ENCODE measurements around the gene ABCB8. TPM values are rescaled to one million over a fixed set of nuclear protein-coding genes. Genes with fewer than 3 reads are reported as not detected.

ABCB8 gene
- total RNA-seq, 4 donors from 2014 or later, result 21.0 to 49.0 (median 31.6) TPM

DNA sequence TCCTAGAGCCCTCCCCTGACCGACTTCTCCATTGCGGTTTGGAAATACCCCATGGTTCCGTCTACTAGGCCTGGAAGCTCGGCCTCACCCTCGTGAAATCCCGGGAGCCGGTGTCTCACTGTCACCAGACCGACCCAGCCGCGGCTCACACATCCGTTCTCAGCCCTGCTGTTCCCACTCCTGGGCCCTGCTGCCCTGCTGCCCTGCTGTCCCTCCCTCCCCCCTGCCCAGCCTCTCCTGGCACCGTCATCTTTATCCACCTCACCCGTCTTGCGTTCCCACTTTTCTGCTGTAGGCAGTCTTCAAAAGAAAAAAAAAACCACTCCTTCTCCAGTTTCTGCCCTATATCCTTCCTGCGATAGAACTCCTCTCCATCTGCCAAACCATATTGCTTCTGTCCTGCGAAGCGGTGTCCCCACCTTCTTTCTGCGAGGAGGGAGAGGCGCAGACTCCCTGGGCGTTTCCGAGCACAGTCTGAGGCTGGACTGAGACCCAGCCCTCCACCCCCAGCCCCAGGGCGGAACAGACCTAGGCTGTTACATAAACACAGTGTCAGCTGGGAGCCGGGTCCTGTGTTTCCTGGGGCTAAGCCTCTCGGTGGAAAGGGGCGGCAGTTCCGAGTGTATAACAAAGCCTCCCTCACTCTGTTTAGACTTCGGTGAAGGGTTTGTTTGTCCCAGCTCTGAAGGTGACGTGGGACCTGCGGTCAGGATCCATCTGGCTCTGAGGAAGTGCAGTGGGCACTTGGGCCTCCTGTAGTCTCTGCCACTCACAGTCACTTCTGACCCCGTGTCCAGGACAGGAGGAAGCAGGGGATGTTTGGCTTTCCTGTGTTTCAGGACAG, 60.8 kb downstream of the ABCB8 start:
- DNase-seq (ENCODE audit: low spot score in 2 of 2), result peak; percentile 57 to 70
- WGBS, 2 donors, result 34 to 39% methylated on average over 30 of the region's 30 CpGs
- TF ChIP-seq, protein P1, sequence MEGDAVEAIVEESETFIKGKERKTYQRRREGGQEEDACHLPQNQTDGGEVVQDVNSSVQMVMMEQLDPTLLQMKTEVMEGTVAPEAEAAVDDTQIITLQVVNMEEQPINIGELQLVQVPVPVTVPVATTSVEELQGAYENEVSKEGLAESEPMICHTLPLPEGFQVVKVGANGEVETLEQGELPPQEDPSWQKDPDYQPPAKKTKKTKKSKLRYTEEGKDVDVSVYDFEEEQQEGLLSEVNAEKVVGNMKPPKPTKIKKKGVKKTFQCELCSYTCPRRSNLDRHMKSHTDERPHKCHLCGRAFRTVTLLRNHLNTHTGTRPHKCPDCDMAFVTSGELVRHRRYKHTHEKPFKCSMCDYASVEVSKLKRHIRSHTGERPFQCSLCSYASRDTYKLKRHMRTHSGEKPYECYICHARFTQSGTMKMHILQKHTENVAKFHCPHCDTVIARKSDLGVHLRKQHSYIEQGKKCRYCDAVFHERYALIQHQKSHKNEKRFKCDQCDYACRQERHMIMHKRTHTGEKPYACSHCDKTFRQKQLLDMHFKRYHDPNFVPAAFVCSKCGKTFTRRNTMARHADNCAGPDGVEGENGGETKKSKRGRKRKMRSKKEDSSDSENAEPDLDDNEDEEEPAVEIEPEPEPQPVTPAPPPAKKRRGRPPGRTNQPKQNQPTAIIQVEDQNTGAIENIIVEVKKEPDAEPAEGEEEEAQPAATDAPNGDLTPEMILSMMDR (IDR thresholded peaks at IDR 0.05), result no peak
- TF ChIP-seq POLR2A (IDR thresholded peaks at IDR 0.05), result peak in 1 of 2 donors; percentile 44
- TF ChIP-seq EP300 (IDR thresholded peaks at IDR 0.05), result peak in 1 of 2 donors; percentile 60
- H3K27ac ChIP-seq, result peak overlapping the region; percentile 81 to 92 (median 86)
- H3K4me3 ChIP-seq, result peak overlapping the region in 3 of 4 donors; percentile 4 to 64 (median 18)
- H3K27me3 ChIP-seq, result no peaks in the 10 kb centered on the region
- peaks cover 0 to 68% (median 34%) of the 10 kb centered on the region in 4 donors for H3K4me1 ChIP-seq
- H3K9me3 ChIP-seq, result no peaks in the 10 kb centered on the region
- no peaks in the 10 kb centered on the region for H3K36me3 ChIP-seq

GRCh38 chr7:151089893-151090730, 61.9 kb downstream of the ABCB8 start:
- WGBS, 2 donors, result 73 to 80% methylated on average over 15 to 22 of the region's 22 CpGs
- no peak for DNase-seq (ENCODE audit: low spot score in 2 of 2)
- H3K4me1 ChIP-seq, result peaks cover 0 to 75% (median 34%) of the 10 kb centered on the region in 4 donors
- no peaks in the 10 kb centered on the region for H3K27me3 ChIP-seq
- peak overlapping the region in 1 of 4 donors; percentile 64 for H3K4me3 ChIP-seq
- no peaks in the 10 kb centered on the region for H3K9me3 ChIP-seq
- no peaks in the 10 kb centered on the region for H3K36me3 ChIP-seq
- peak overlapping the region; percentile 81 to 92 (median 86) for H3K27ac ChIP-seq
- TF ChIP-seq EP300 (IDR thresholded peaks at IDR 0.05) (no peak), POLR2A (IDR thresholded peaks at IDR 0.05) (no peak)
- TF ChIP-seq, protein P1 (IDR thresholded peaks at IDR 0.05), result no peak

DNA sequence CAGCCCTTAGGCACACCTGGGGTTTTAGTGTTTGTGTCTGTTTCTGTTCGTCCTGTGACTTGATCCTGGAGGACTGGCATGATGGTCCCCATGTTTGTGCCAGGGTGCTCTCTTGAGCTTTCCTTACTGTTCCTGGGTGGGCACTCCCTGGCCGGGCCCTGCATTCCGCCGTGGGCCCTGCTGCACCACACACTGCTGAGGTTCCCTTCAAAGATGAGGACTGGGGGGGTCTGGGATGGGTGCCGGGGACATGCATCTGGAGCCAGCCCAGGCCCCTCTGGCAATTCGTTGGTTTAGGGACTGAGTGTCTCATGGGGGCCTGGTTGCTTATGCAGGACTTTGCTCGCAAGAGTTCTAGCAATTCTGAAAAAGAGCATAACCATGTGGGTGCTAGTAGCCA, 62.8 kb downstream of the ABCB8 start:
- no peak for TF ChIP-seq EP300 (IDR thresholded peaks at IDR 0.05)
- TF ChIP-seq, protein P1 (IDR thresholded peaks at IDR 0.05), result no peak
- no peak for TF ChIP-seq POLR2A (IDR thresholded peaks at IDR 0.05)
- H3K36me3 ChIP-seq, result no peaks in the 10 kb centered on the region
- DNase-seq (ENCODE audit: low spot score in 2 of 2), result no peak
- peaks cover 0 to 71% (median 27%) of the 10 kb centered on the region in 4 donors for H3K4me1 ChIP-seq
- no peak overlapping the region for H3K4me3 ChIP-seq
- 83 to 86% methylated on average over 7 of the region's 7 CpGs for WGBS, 2 donors
- H3K27me3 ChIP-seq, result no peaks in the 10 kb centered on the region
- H3K9me3 ChIP-seq, result no peaks in the 10 kb centered on the region
- no peak overlapping the region for H3K27ac ChIP-seq

DNA sequence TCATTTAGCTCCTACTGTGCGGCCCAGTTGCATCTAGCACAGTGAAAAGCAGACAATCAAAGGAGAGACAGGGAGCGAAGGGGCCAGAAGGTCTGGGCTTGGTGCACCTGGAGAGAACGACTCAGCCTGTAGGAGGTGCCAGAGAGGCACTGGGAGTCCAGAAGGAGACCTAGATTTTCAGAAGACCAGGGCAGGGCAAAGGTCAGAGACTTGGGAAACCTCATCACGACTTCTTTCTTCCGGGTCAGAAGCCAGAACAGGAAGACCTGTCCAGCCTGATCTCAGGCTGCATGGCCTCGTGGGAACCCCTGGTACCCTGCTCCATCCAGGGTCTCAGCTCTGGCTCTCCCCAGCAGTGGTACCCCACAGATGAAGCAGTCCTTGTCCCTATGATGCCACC, 63.2 kb downstream of the ABCB8 start:
- H3K4me1 ChIP-seq, result peaks cover 0 to 74% (median 27%) of the 10 kb centered on the region in 4 donors
- WGBS, 2 donors, result 49 to 51% methylated on average over 6 of the region's 6 CpGs

More for the DNA sequence above, 63.2 kb downstream of the ABCB8 start:
- Histone ChIP-seq H3K27ac (no peak overlapping the region), H3K36me3 (no peaks in the 10 kb centered on the region), H3K9me3 (no peaks in the 10 kb centered on the region), H3K4me3 (no peak overlapping the region), H3K27me3 (no peaks in the 10 kb centered on the region)
- TF ChIP-seq EP300 (IDR thresholded peaks at IDR 0.05) (no peak), POLR2A (IDR thresholded peaks at IDR 0.05) (no peak)
- TF ChIP-seq, protein P1 (IDR thresholded peaks at IDR 0.05), result peak in 2 of 5 experiments; percentile 10 to 19
- DNase-seq (ENCODE audit: low spot score in 2 of 2), result no peak

All from tibial nerve (tissue), 4 donors.